HEK293 (cell line): ENCODE results near the gene STAB2.

Experiments
- CTCF ChIA-PET: fragments of 350-600 bp; formaldehyde crosslinking; extraction: SDS; loops from one replicate; lab custom pipeline; 2021; ENCODE audit warnings: antibody characterized with exemption; lab: Yijun Ruan, JAX
- POLR2A ChIA-PET: fragments of 300-600 bp; formaldehyde crosslinking; extraction: SDS; loops from one replicate; lab custom pipeline; 2020; ENCODE audit warnings: antibody characterized with exemption, inconsistent platforms; lab: Yijun Ruan, JAX
- H3K27ac ChIP-seq: fragments of 200-500 bp; sonication (Bioruptor generic); 2 replicates; pipeline ENCODE4 v1.5.1; 2014; ENCODE audit warnings: low read depth, low read length, control low read depth, inconsistent platforms; ENCODE audit errors: extremely low read depth
- H3K36me3 ChIP-seq, 2 experiments: fragments of 200-500 bp in 1 of 2; sonication (Bioruptor generic) in 1 of 2; 1 replicate in 1 of 2; 2 replicates in 1 of 2; pipeline ENCODE4 v1.5.1; 2014 to 2017; ENCODE audit warnings: inconsistent platforms in 2 of 2, low read length in 2 of 2; ENCODE audit not compliant: control insufficient read depth in 2 of 2, insufficient read depth in 1 of 2
- H3K4me1 ChIP-seq: fragments of 200-500 bp; sonication (Bioruptor generic); 2 replicates; pipeline ENCODE4 v1.5.1; 2014; ENCODE audit warnings: mild to moderate bottlenecking, low read length, inconsistent platforms; ENCODE audit not compliant: control insufficient read depth, insufficient read depth
- H3K4me3 ChIP-seq: 2 replicates; pipeline ENCODE4 v1.5.1; 2011; ENCODE audit warnings: low read depth, mild to moderate bottlenecking, control low read depth, low read length, moderate library complexity
- H3K9me3 ChIP-seq: fragments of 200-500 bp; sonication (Bioruptor generic); 2 replicates; pipeline ENCODE4 v1.5.1; 2014; ENCODE audit warnings: low read depth, low read length, inconsistent platforms; ENCODE audit not compliant: control insufficient read depth, insufficient read depth
- KLF9 ChIP-seq: fragments of 450-650 bp; formaldehyde crosslinking; IDR thresholded peaks from 2 replicates; pipeline ENCODE4 v1.5.1; 2016; ENCODE audit warnings: missing biosample characterization, missing genetic modification characterization, low read depth
- PRDM1 ChIP-seq: fragments of 450-650 bp; formaldehyde crosslinking; IDR thresholded peaks from 2 replicates; pipeline ENCODE4; 2016; ENCODE audit warnings: missing biosample characterization, missing genetic modification characterization
- ZFP69B ChIP-seq: fragments of 450-650 bp; formaldehyde crosslinking; IDR thresholded peaks from 2 replicates; pipeline ENCODE4 v1.5.1; 2016; ENCODE audit warnings: missing biosample characterization, missing genetic modification characterization
- ZNF202 ChIP-seq: fragments of 450-650 bp; formaldehyde crosslinking; IDR thresholded peaks from 2 replicates; pipeline ENCODE4 v1.5.1; 2016; ENCODE audit warnings: missing biosample characterization, missing genetic modification characterization, borderline replicate concordance
- ZNF366 ChIP-seq: fragments of 450-650 bp; formaldehyde crosslinking; conservative IDR thresholded peaks from 2 replicates; pipeline ENCODE4 v1.5.1; 2016; ENCODE audit warnings: missing biosample characterization, missing genetic modification characterization
- ZNF48 ChIP-seq: fragments of 450-650 bp; formaldehyde crosslinking; IDR thresholded peaks from 2 replicates; pipeline ENCODE4 v1.5.1; 2016; ENCODE audit warnings: missing biosample characterization, missing genetic modification characterization
- ZNF560 ChIP-seq: fragments of 450-650 bp; formaldehyde crosslinking; IDR thresholded peaks from 2 replicates; pipeline ENCODE4 v1.5.1; 2017; ENCODE audit warnings: missing biosample characterization, missing genetic modification characterization, borderline replicate concordance
- ZNF623 ChIP-seq: fragments of 450-650 bp; formaldehyde crosslinking; IDR thresholded peaks from 2 replicates; pipeline ENCODE4 v1.5.1; 2016; ENCODE audit warnings: missing biosample characterization, missing genetic modification characterization
- ZNF654 ChIP-seq: fragments of 450-650 bp; formaldehyde crosslinking; IDR thresholded peaks from 2 replicates; pipeline ENCODE4 v1.5.1; 2016; ENCODE audit warnings: low read depth, missing biosample characterization, missing genetic modification characterization
- ZNF747 ChIP-seq: fragments of 450-650 bp; formaldehyde crosslinking; IDR thresholded peaks from 2 replicates; pipeline ENCODE4 v1.5.1; 2016; ENCODE audit warnings: missing biosample characterization, missing genetic modification characterization
- ZSCAN23 ChIP-seq: fragments of 450-650 bp; formaldehyde crosslinking; IDR thresholded peaks from 2 replicates; pipeline ENCODE4 v1.5.1; 2016; ENCODE audit warnings: missing biosample characterization, missing genetic modification characterization
- TF ChIP-seq, protein P1 (sequence below): fragments of 450-650 bp; formaldehyde crosslinking; IDR thresholded peaks from 2 replicates; pipeline ENCODE4 v1.5.1; 2016; ENCODE audit warnings: missing biosample characterization, missing genetic modification characterization
- TF ChIP-seq, protein P2 (sequence below): fragments of 450-650 bp; formaldehyde crosslinking; IDR thresholded peaks from 2 replicates; pipeline ENCODE4 v1.5.1; 2017; ENCODE audit warnings: missing biosample characterization, missing genetic modification characterization
- TF ChIP-seq, protein P3 (sequence below): fragments of 450-650 bp; formaldehyde crosslinking; IDR thresholded peaks from 2 replicates; pipeline ENCODE4 v1.5.1; 2016; ENCODE audit warnings: missing biosample characterization, missing genetic modification characterization
- TF ChIP-seq, protein P4 (sequence below): fragments of 450-650 bp; formaldehyde crosslinking; IDR thresholded peaks from 2 replicates; pipeline ENCODE4 v1.5.1; 2017; ENCODE audit warnings: missing biosample characterization, missing genetic modification characterization

Gene STAB2

DNA sequence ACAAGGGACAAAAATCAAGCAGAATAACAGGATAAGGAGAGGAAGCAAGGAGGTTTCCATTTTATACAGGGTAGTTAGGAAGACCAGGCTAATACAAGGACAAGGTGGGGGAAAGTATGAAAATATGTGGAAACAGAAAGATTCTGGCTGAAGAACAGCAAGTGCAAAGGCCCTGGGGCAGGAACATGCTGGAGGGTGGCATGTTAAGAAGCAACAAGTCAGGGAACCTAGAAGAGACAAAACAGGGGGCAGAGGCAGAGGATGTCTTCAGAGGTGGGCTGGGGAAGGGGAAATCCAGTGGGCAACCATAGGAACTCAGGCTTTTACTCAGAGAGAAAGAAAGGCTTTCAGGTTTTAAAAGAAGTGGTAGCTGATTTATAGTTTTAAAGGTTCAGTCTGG lies 199.1 kb downstream of the STAB2 start (continued):
- TF ChIP-seq, protein P1, sequence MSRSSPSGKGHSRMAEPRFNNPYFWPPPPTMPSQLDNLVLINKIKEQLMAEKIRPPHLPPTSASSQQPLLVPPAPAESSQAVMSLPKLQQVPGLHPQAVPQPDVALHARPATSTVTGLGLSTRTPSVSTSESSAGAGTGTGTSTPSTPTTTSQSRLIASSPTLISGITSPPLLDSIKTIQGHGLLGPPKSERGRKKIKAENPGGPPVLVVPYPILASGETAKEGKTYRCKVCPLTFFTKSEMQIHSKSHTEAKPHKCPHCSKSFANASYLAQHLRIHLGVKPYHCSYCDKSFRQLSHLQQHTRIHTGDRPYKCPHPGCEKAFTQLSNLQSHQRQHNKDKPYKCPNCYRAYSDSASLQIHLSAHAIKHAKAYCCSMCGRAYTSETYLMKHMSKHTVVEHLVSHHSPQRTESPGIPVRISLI (tag by site-specific recombination) = no peak
- TF ChIP-seq ZNF623 (tag by site-specific recombination) (peak; percentile 96), ZNF366 (tag by site-specific recombination) (no peak), ZNF747 (tag by site-specific recombination) (no peak), ZFP69B (no peak), KLF9 (tag by site-specific recombination) (no peak), ZNF654 (tag by site-specific recombination) (no peak)
- TF ChIP-seq, protein P2, sequence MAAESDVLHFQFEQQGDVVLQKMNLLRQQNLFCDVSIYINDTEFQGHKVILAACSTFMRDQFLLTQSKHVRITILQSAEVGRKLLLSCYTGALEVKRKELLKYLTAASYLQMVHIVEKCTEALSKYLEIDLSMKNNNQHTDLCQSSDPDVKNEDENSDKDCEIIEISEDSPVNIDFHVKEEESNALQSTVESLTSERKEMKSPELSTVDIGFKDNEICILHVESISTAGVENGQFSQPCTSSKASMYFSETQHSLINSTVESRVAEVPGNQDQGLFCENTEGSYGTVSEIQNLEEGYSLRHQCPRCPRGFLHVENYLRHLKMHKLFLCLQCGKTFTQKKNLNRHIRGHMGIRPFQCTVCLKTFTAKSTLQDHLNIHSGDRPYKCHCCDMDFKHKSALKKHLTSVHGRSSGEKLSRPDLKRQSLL = no peak
- TF ChIP-seq, protein P3, sequence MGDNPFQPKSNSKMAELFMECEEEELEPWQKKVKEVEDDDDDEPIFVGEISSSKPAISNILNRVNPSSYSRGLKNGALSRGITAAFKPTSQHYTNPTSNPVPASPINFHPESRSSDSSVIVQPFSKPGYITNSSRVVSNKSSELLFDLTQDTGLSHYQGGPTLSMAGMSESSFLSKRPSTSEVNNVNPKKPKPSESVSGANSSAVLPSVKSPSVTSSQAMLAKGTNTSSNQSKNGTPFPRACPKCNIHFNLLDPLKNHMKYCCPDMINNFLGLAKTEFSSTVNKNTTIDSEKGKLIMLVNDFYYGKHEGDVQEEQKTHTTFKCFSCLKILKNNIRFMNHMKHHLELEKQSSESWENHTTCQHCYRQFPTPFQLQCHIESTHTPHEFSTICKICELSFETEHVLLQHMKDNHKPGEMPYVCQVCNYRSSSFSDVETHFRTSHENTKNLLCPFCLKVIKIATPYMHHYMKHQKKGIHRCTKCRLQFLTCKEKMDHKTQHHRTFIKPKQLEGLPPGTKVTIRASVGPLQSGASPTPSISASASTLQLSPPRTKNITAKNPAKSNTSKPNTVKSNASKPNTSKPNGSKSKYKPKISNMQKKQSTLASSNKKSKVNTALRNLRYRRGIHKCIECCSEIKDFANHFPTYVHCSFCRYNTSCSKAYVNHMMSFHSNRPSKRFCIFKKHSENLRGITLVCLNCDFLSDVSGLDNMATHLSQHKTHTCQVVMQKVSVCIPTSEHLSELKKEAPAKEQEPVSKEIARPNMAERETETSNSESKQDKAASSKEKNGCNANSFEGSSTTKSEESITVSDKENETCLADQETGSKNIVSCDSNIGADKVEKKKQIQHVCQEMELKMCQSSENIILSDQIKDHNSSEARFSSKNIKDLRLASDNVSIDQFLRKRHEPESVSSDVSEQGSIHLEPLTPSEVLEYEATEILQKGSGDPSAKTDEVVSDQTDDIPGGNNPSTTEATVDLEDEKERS (tag by site-specific recombination) = 0 out of 2 replicates have a peak, but pooled peaks have one; percentile 13

DNA sequence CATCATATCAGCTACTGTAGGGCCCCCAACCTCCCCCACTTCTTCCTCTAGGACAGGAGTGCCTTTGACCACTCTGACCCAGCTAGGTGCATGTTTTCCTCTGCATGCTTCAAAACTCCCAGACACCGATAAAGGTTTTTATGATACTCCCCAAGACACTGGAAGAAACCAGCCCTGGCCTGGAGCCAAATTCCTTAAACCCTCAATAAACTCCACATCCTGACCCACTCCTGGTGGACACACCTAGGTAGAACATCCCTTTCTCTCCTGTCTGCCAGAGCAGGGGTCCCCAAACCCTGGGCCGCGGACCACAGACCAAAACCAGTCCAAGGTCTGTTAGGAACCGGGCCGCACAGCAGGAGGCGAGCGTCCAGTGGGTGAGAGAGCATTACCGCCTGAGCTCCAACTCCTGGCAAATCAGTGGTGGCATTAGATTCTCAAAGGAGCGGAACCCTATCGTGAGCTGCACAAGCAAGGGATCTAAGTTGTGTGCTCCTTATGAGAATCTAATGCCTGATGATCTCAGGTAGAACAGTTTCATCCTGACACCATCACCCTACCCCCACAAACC lies 204.4 kb downstream of the STAB2 start:
- ChIA-PET CTCF (interaction anchor here (0.7 kb wide), 1 partner anchor 9 kb away, joined by 4 read pairs; no protein-coding TSS in a partner anchor), POLR2A (interaction anchor here (0.6 kb wide), 1 partner anchor 12 kb away, joined by 4 read pairs; no protein-coding TSS in a partner anchor)
- Histone ChIP-seq H3K4me1 (no peaks in the 10 kb centered on the region), H3K36me3 (peaks cover under 1 to 41% of the 10 kb centered on the region in 2 experiments; a peak in 2 of 3 replicates), H3K9me3 (no peaks in the 10 kb centered on the region), H3K4me3 (no peak overlapping the region), H3K27ac (no peak overlapping the region)
- TF ChIP-seq KLF9 (tag by site-specific recombination) = no peak

DNA sequence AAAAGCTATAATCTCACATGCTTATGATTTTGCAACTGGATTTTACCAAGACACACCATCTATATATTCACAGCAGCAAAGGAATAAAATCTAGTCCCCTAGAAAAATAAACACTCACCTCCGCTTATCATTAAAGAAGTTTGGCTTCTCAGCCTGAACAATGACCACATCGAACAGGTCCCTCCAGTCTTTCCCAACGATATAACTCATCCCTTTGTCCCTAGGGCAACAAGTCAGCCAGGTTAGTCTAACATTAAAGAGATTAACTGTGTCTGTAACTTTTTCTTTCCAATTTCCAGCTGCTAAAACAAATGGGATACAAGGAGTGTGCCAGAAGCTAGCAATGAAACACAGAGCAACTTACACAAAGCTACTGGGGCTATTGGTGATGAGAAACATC lies 206.0 kb downstream of the STAB2 start:
- H3K4me3 ChIP-seq = no peak overlapping the region
- no peak overlapping the region for H3K27ac ChIP-seq
- no peak for TF ChIP-seq ZNF202 (tag by site-specific recombination)
- TF ChIP-seq PRDM1 (tag by site-specific recombination) = no peak
- TF ChIP-seq ZNF48 (tag by site-specific recombination) = no peak
- TF ChIP-seq ZSCAN23 (tag by site-specific recombination) = no peak
- no peak for TF ChIP-seq ZNF560 (tag by site-specific recombination)
- TF ChIP-seq, protein P4, sequence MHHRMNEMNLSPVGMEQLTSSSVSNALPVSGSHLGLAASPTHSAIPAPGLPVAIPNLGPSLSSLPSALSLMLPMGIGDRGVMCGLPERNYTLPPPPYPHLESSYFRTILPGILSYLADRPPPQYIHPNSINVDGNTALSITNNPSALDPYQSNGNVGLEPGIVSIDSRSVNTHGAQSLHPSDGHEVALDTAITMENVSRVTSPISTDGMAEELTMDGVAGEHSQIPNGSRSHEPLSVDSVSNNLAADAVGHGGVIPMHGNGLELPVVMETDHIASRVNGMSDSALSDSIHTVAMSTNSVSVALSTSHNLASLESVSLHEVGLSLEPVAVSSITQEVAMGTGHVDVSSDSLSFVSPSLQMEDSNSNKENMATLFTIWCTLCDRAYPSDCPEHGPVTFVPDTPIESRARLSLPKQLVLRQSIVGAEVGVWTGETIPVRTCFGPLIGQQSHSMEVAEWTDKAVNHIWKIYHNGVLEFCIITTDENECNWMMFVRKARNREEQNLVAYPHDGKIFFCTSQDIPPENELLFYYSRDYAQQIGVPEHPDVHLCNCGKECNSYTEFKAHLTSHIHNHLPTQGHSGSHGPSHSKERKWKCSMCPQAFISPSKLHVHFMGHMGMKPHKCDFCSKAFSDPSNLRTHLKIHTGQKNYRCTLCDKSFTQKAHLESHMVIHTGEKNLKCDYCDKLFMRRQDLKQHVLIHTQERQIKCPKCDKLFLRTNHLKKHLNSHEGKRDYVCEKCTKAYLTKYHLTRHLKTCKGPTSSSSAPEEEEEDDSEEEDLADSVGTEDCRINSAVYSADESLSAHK (tag by site-specific recombination) = no peak
- H3K36me3 ChIP-seq = peaks cover 0 to 48% of the 10 kb centered on the region in 2 experiments; a peak in 2 of 3 replicates
- ChIA-PET CTCF (no interaction called here), POLR2A (no interaction called here)
- no peaks in the 10 kb centered on the region for H3K4me1 ChIP-seq
- H3K9me3 ChIP-seq = no peaks in the 10 kb centered on the region
